Smooth muscle cell of bladder (primary cell): ENCODE measurements around the gene ZNF180. TPM values are rescaled to one million over a fixed set of nuclear protein-coding genes. Genes with fewer than 3 reads are reported as not detected.

ENCODE experiments used
- total RNA-seq: library from RNA; depleted of rRNA; stranded (reverse); fragments of >200 nt; gene quantifications from 2 replicates; pipeline ENCODE4 v1.2.3, GENCODE V29; 2014

Gene ZNF180
- total RNA-seq = 5.7 and 7.1 TPM in 2 replicates

GRCh38 chr19:44499962-44500949 lies at the start of gene ZNF180:
TSS of gene ZNF180 (minus strand) at chr19:44500522. CDS start at chr19:44497334, 3,188 bp downstream.

GRCh38 chr19:44529536-44529935 lies 29.2 kb upstream of the ZNF180 start, which contains the start of gene CEACAM20:
TSS of gene CEACAM20 (minus strand) at chr19:44529675. CDS start at chr19:44529509, 166 bp downstream.

GRCh38 chr19:44447916-44448674 lies 52.2 kb downstream of the ZNF180 start, which contains the start of gene ZNF229:
TSS of gene ZNF229 (minus strand) at chr19:44448472. CDS start at chr19:44442847, 5,625 bp downstream.

Other genes with a start within 250 kb of the ZNF180 start
- gene ZNF233, start 240.6 kb downstream of the ZNF180 start, total RNA-seq = 0.83 and 1.7 TPM in 2 replicates
- gene ZNF235, start 195.5 kb downstream of the ZNF180 start, total RNA-seq = 2.3 and 2.6 TPM in 2 replicates
- 6.8 and 8.6 TPM in 2 replicates for gene ZNF112, start 143.8 kb downstream of the ZNF180 start, total RNA-seq
- gene ZNF285, start 98.9 kb downstream of the ZNF180 start, total RNA-seq = 2.0 and 2.4 TPM in 2 replicates
- gene ZNF229, start 52.0 kb downstream of the ZNF180 start, total RNA-seq = 12.2 and 13.5 TPM in 2 replicates
- not detected in 2 replicates for gene CEACAM20, start 29.2 kb upstream of the ZNF180 start, total RNA-seq
- gene IGSF23, start 113.0 kb upstream of the ZNF180 start, total RNA-seq = not detected in 2 replicates
- gene PVR, start 143.4 kb upstream of the ZNF180 start, total RNA-seq = 40.5 and 52.5 TPM in 2 replicates
- gene CEACAM19, start 171.0 kb upstream of the ZNF180 start, total RNA-seq = 2.0 and 2.4 TPM in 2 replicates
- not detected in 2 replicates for gene CEACAM16, start 198.6 kb upstream of the ZNF180 start, total RNA-seq
- gene BCL3, start 248.2 kb upstream of the ZNF180 start, total RNA-seq = 6.3 and 8.0 TPM in 2 replicates